ENCODE results near the gene LOXHD1. TPM values are rescaled to one million over a fixed set of nuclear protein-coding genes. Genes with fewer than 3 reads are reported as not detected.

LOXHD1 gene
- total RNA-seq, 1 experiment from 2014 or later = 0.35 TPM

GRCh38 chr18:46555724-46556123, 101.3 kb downstream of the LOXHD1 start:
- ATAC-seq = peak; percentile 99
- ChIA-PET POLR2A (interaction anchor here (0.9 to 2.0 kb wide), 2 partner anchors 11 to 102 kb away, joined by 3 to 6 read pairs; no protein-coding TSS in a partner anchor), CTCF (interaction anchor here (0.6 to 4.0 kb wide), 40 partner anchors 9 to 383 kb away, joined by 3 to 206 read pairs (median 4); partner anchors contain the start of gene LOXHD1)
- TF ChIP-seq ATF6 (CRISPR knock-in tag; IDR thresholded peaks at IDR 0.05) (no peak), ZNF425 (CRISPR knock-in tag; conservative IDR thresholded peaks at IDR 0.05) (no peak), SMAD3 (CRISPR knock-in tag; IDR thresholded peaks at IDR 0.05; ENCODE audit: borderline replicate concordance) (no peak), CTCF (IDR thresholded peaks at IDR 0.05) (peak; percentile 66), JUN (CRISPR knock-in tag; IDR thresholded peaks at IDR 0.05) (no peak), OVOL2 (CRISPR knock-in tag; IDR thresholded peaks at IDR 0.05; ENCODE audit: borderline replicate concordance) (no peak)
- Mint-ChIP-seq H3K27ac (no peak overlapping the region), H3K27me3 (ENCODE audit: low read depth) (no peaks in the 10 kb centered on the region; the same call in 1 of the 2 replicates), H3K4me1 (no peaks in the 10 kb centered on the region), H3K36me3 (no peaks in the 10 kb centered on the region), H3K9me3 (peaks cover 2% of the 10 kb centered on the region; the same call in 1 of the 2 replicates), H3K4me3 (no peak overlapping the region)
- DNase-seq (ENCODE audit: low spot score) = peak; percentile 77

GRCh38 chr18:46555213-46555612, 101.8 kb downstream of the LOXHD1 start:
- POLR2A ChIA-PET = interaction anchor here (0.9 to 2.0 kb wide), 2 partner anchors 12 to 103 kb away, joined by 3 to 6 read pairs; no protein-coding TSS in a partner anchor
- no peak overlapping the region for H3K4me3 Mint-ChIP-seq
- TF ChIP-seq RELA (CRISPR knock-in tag; IDR thresholded peaks at IDR 0.05; ENCODE audit: borderline replicate concordance) (no peak), ATF6 (CRISPR knock-in tag; IDR thresholded peaks at IDR 0.05) (no peak), SP1 (CRISPR knock-in tag; conservative IDR thresholded peaks at IDR 0.05) (no peak), STAT6 (CRISPR knock-in tag; conservative IDR thresholded peaks at IDR 0.05; ENCODE audit: low read depth) (no peak), AR (CRISPR knock-in tag; IDR thresholded peaks at IDR 0.05) (no peak), NR2C2 (CRISPR knock-in tag; IDR thresholded peaks at IDR 0.05) (no peak), ETV6 (CRISPR knock-in tag; IDR thresholded peaks at IDR 0.05) (no peak), SMAD3 (CRISPR knock-in tag; IDR thresholded peaks at IDR 0.05; ENCODE audit: borderline replicate concordance) (no peak), SMAD4 (CRISPR knock-in tag; IDR thresholded peaks at IDR 0.05) (no peak), CTCF (IDR thresholded peaks at IDR 0.05) (no peak), MLX (CRISPR knock-in tag; IDR thresholded peaks at IDR 0.05) (no peak), ESRRA (CRISPR knock-in tag; IDR thresholded peaks at IDR 0.05; ENCODE audit: borderline replicate concordance) (no peak), MXD4 (CRISPR knock-in tag; IDR thresholded peaks at IDR 0.05; ENCODE audit: borderline replicate concordance) (no peak)

More at GRCh38 chr18:46555213-46555612, 101.8 kb downstream of the LOXHD1 start:
- CTCF ChIA-PET = interaction anchor here (0.6 to 4.0 kb wide), 26 partner anchors 8 to 825 kb away, joined by 3 to 206 read pairs (median 6); partner anchors contain the start of gene LOXHD1
- DNase-seq (ENCODE audit: low spot score) (no peak), ATAC-seq (no peak)
- no peak overlapping the region for H3K27ac Mint-ChIP-seq
- no peaks in the 10 kb centered on the region for H3K4me1 Mint-ChIP-seq
- peaks cover 4% of the 10 kb centered on the region; the same call in 1 of the 2 replicates for H3K9me3 Mint-ChIP-seq
- no peaks in the 10 kb centered on the region; the same call in 1 of the 2 replicates for H3K27me3 Mint-ChIP-seq (ENCODE audit: low read depth)
- H3K36me3 Mint-ChIP-seq = no peaks in the 10 kb centered on the region
